HG03064 (cell line): ENCODE results near the gene SHCBP1.
A peak's percentile ranks its signal among the peaks of the same experiment; 100 is the strongest.
"Not testable (repeated sequence)": the region's sequence is repeated elsewhere in the genome, so short reads cannot be mapped to it uniquely, and the experiment has no call there.

Experiments
- ATAC-seq: cut with Tn5 transposase; IDR thresholded peaks from one replicate; pipeline ENCODE4 v1.9.1; 2021; ENCODE audit warnings: low read depth; ENCODE audit not compliant: unreplicated experiment

Gene SHCBP1

GRCh38 chr16:46621006-46621933, at the start of gene SHCBP1:
Gene SHCBP1 (minus strand): TSS chr16:46621379. CDS start chr16:46621359, 20 bp downstream.
- peak; percentile 91 for ATAC-seq

- no peak for ATAC-seq
These were observed 40.9 kb upstream of the SHCBP1 start for GRCh38 chr16:46662123-46662522.

GRCh38 chr16:46658925-46659324, 37.7 kb upstream of the SHCBP1 start:
- peak; percentile 91 for ATAC-seq

GRCh38 chr16:46651305-46651704, 30.1 kb upstream of the SHCBP1 start:
- ATAC-seq: no peak

GRCh38 chr16:46650254-46650623, 29.1 kb upstream of the SHCBP1 start:
- no peak for ATAC-seq

- no peak for ATAC-seq
These were observed 28.5 kb upstream of the SHCBP1 start for GRCh38 chr16:46649588-46650253.

- no peak for ATAC-seq
These were observed 27.5 kb upstream of the SHCBP1 start for GRCh38 chr16:46648656-46649055.

GRCh38 chr16:46638947-46639925, 18.1 kb upstream of the SHCBP1 start:
- no peak for ATAC-seq

- no peak for ATAC-seq
These were observed 11.9 kb upstream of the SHCBP1 start for GRCh38 chr16:46632778-46633733.

GRCh38 chr16:46629331-46630219, 8.4 kb upstream of the SHCBP1 start:
- ATAC-seq: no peak

GRCh38 chr16:46627746-46628145, 6.6 kb upstream of the SHCBP1 start:
- ATAC-seq: no peak

- not testable (repeated sequence) for ATAC-seq
These were observed 5.5 kb upstream of the SHCBP1 start for GRCh38 chr16:46626681-46627080.

GRCh38 chr16:46624862-46625261, 3.7 kb upstream of the SHCBP1 start:
- ATAC-seq: not testable (repeated sequence)

GRCh38 chr16:46623707-46624106, 2.5 kb upstream of the SHCBP1 start:
- not testable (repeated sequence) for ATAC-seq

GRCh38 chr16:46623246-46623645, 2.1 kb upstream of the SHCBP1 start:
- not testable (repeated sequence) for ATAC-seq

GRCh38 chr16:46621934-46622676, 926 bp upstream of the SHCBP1 start:
- no peak for ATAC-seq

- ATAC-seq: peak; percentile 17
These were observed 743 bp downstream of the SHCBP1 start for GRCh38 chr16:46620266-46621005.
